HepG2 (cell line): ENCODE measurements around the gene GNPAT. TPM values are rescaled to one million over a fixed set of nuclear protein-coding genes. Genes with fewer than 3 reads are reported as not detected.

Source experiments
- ARID5B ChIP-seq: IDR thresholded peaks from 2 replicates; pipeline ENCODE4 v1.4.0; 2020; ENCODE audit warnings: mild to moderate bottlenecking, missing genetic modification reagents
- ARNT2 ChIP-seq: sonication (generic); formaldehyde crosslinking; IDR thresholded peaks from 2 replicates; pipeline ENCODE4 v1.8.0; 2022; ENCODE audit warnings: mild to moderate bottlenecking, low read depth, missing genetic modification reagents, moderate library complexity
- CREM ChIP-seq, 2 experiments: sonication (generic) in 1 of 2; formaldehyde crosslinking in 1 of 2; IDR thresholded peaks; 2 replicates each; pipeline versions ENCODE4 v1.4.0 to v1.6.1; 2016 to 2020; ENCODE audit warnings: antibody characterized with exemption in 1 of 2, mild to moderate bottlenecking in 1 of 2, missing genetic modification reagents in 1 of 2
- ELF1 ChIP-seq: sonication (generic); formaldehyde crosslinking; IDR thresholded peaks from 2 replicates; pipeline ENCODE4 v1.4.0; 2020; ENCODE audit warnings: missing genetic modification reagents
- GATAD2A ChIP-seq: IDR thresholded peaks from 2 replicates; pipeline ENCODE4 v1.6.1; 2016
- HNF1A ChIP-seq, 2 experiments: sonication (generic) in 1 of 2; formaldehyde crosslinking in 1 of 2; IDR thresholded peaks; 2 replicates each; pipeline versions ENCODE4 v1.4.0 to v1.6.1; 2016 to 2020; ENCODE audit warnings: borderline replicate concordance in 1 of 2, low read depth in 1 of 2, mild to moderate bottlenecking in 1 of 2, missing genetic modification reagents in 1 of 2
- KDM4B ChIP-seq: sonication (generic); formaldehyde crosslinking; IDR thresholded peaks from 2 replicates; pipeline ENCODE4 v1.4.0; 2020; ENCODE audit warnings: missing genetic modification reagents
- MIXL1 ChIP-seq: IDR thresholded peaks from 2 replicates; pipeline ENCODE4 v1.6.1; 2016
- RARG ChIP-seq: sonication (generic); formaldehyde crosslinking; IDR thresholded peaks from 2 replicates; pipeline ENCODE4 v1.4.0; 2020; ENCODE audit warnings: low read depth, mild to moderate bottlenecking, missing genetic modification reagents
- RBFOX2 ChIP-seq: fragments of 200-400 bp; formaldehyde crosslinking; IDR thresholded peaks from 2 replicates; pipeline ENCODE4 v1.6.1; 2017; ENCODE audit warnings: low read depth, mild to moderate bottlenecking, low read length
- RXRB ChIP-seq: IDR thresholded peaks from 2 replicates; pipeline ENCODE4 v1.6.1; 2016; ENCODE audit warnings: borderline replicate concordance, missing genetic modification reagents, missing compliant biosample characterization
- SSRP1 ChIP-seq: IDR thresholded peaks from 2 replicates; pipeline ENCODE4 v1.6.1; 2016; ENCODE audit warnings: control low read depth
- STAT6 ChIP-seq: sonication (generic); formaldehyde crosslinking; IDR thresholded peaks from 2 replicates; pipeline ENCODE4 v1.4.0; 2020; ENCODE audit warnings: missing genetic modification reagents, mild to moderate bottlenecking, borderline replicate concordance
- ZBTB21 ChIP-seq: sonication (generic); formaldehyde crosslinking; IDR thresholded peaks from 2 replicates; pipeline ENCODE4 v1.4.0; 2020; ENCODE audit warnings: missing genetic modification reagents
- polyA plus RNA-seq, 8 experiments: library from polyadenylated mRNA; depleted of rRNA in 3 of 8; stranded (reverse) in 7 of 8; unstranded in 1 of 8; fragments of >200 nt; fragmentation: Illumina TruSeq in 4 of 8; extraction: Trizol in 4 of 8; gene quantifications; 2 replicates each; pipeline versions ENCODE4 v1.2.1 to v1.2.3, GENCODE V29; 2011 to 2016; ENCODE audit warnings: low read depth in 4 of 8, missing spikeins in 1 of 8, mixed read lengths in 1 of 8; ENCODE audit not compliant: insufficient read depth in 1 of 8
- total RNA-seq, 5 experiments: library from RNA; depleted of rRNA; stranded (reverse); fragments of >200 nt; fragmentation: Illumina TruSeq; extraction: Trizol; gene quantifications; 2 replicates each; pipeline ENCODE4 v1.2.3, GENCODE V29; 2016; ENCODE audit warnings: low read depth in 1 of 5
- TF ChIP-seq, protein P1 (sequence below): sonication (generic); formaldehyde crosslinking; IDR thresholded peaks from 2 replicates; pipeline ENCODE4 v1.4.0; 2020; ENCODE audit warnings: mild to moderate bottlenecking, missing genetic modification reagents

Gene GNPAT
- total and polyA plus RNA-seq, 2 of the 13 experiments (the other 11 are each of a cell fraction or from before 2014, with no cell fraction given), result 58.3 to 114 TPM

DNA sequence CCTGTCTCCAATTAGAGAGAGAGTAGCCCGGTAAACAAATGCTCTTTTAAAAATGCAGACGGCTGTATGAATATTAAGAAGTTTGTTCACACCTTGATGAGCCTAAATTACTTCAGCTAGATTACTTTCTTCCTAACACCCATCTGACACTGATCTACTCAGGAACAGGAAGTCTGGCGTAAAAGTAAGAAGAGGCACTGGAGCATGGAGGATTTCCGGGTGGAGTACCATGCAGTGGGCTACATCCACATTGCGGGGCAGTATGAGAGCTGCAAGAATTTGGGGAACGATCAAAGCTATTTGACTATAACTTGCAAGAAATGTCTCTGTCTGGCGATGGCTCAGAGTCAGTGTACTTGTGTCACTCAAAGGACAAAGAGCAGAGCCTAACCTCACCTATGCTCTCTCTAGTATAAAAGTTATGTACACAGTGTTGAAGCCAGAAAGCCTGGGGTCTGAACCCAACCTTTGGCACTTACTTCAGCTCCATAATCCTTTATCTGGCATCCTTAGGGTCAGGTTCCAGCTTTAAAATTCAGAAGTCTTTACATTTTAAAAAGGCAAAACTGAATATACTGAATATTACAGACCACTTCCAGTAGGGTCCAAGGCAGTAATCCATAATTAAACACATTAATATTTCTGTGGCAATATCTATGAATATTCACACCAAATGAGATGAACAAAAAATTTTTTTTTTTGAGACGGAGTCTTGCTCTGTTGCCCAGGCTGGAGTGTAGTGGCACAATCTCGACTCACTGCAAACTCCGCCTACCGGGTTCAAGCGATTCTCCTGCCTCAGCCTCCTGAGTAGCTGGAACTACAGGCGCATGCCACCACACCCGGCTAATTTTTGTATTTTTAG lies 7.9 kb upstream of the GNPAT start (continued):
- TF ChIP-seq HNF1A (IDR thresholded peaks at IDR 0.05; ENCODE audit: low read depth), result 0 out of 2 replicates have a peak, but pooled peaks have one; percentile 30
- no peak for TF ChIP-seq HNF1A (CRISPR knock-in tag; IDR thresholded peaks at IDR 0.05; ENCODE audit: borderline replicate concordance)
- no peak for TF ChIP-seq STAT6 (CRISPR knock-in tag)
- TF ChIP-seq MIXL1 (CRISPR knock-in tag), result peak; percentile 14; the same call in 1 of the 2 replicates
- TF ChIP-seq RARG (CRISPR knock-in tag), result no peak
- TF ChIP-seq GATAD2A, result peak; percentile 40; the same call in 1 of the 2 replicates
- TF ChIP-seq, protein P1, sequence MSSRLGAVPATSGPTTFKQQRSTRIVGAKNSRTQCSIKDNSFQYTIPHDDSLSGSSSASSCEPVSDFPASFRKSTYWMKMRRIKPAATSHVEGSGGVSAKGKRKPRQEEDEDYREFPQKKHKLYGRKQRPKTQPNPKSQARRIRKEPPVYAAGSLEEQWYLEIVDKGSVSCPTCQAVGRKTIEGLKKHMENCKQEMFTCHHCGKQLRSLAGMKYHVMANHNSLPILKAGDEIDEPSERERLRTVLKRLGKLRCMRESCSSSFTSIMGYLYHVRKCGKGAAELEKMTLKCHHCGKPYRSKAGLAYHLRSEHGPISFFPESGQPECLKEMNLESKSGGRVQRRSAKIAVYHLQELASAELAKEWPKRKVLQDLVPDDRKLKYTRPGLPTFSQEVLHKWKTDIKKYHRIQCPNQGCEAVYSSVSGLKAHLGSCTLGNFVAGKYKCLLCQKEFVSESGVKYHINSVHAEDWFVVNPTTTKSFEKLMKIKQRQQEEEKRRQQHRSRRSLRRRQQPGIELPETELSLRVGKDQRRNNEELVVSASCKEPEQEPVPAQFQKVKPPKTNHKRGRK (CRISPR knock-in tag), result no peak
- no peak for TF ChIP-seq KDM4B (CRISPR knock-in tag)
- no peak for TF ChIP-seq ARNT2 (CRISPR knock-in tag)
- 0 out of 2 replicates have a peak, but pooled peaks have one; percentile 25 for TF ChIP-seq ELF1 (CRISPR knock-in tag)
- TF ChIP-seq CREM (IDR thresholded peaks at IDR 0.05), result peak; percentile 48; the same call in 1 of the 2 replicates
- TF ChIP-seq CREM (CRISPR knock-in tag; IDR thresholded peaks at IDR 0.05), result no peak
- peak; percentile 36; the same call in 1 of the 2 replicates for TF ChIP-seq ARID5B (CRISPR knock-in tag)
- no peak for TF ChIP-seq ZBTB21 (CRISPR knock-in tag)
- TF ChIP-seq RBFOX2, result 0 out of 2 replicates have a peak, but pooled peaks have one; percentile 43
- 0 out of 2 replicates have a peak, but pooled peaks have one; percentile 70 for TF ChIP-seq SSRP1
- TF ChIP-seq RXRB (CRISPR knock-in tag), result peak; percentile 56
